ENCODE data around the gene NT5C3A. TPM values are rescaled to one million over a fixed set of nuclear protein-coding genes. Genes with fewer than 3 reads are reported as not detected.

The NT5C3A gene
- total and polyA plus RNA-seq, 8 donors = 1.2 to 98.0 (median 20.4) TPM

- WGBS, 5 donors = 0 to 1% (median 1%) methylated on average over 2 to 99 of the region's 100 CpGs
- Histone ChIP-seq H3K4me1 (peaks cover 20 to 46% (median 37%) of the 10 kb centered on the region in 4 donors), H3K27me3 (no peaks in the 10 kb centered on the region), H3K4me3 (peak within 1 kb of the TSS; percentile 99 to 100 (median 100)), H3K27ac (peak within 1 kb of the TSS; percentile 82 to 92 (median 87)), H3K36me3 (peaks cover 0 to 6% (median 0%) of the 10 kb centered on the region in 4 donors), H3K9me3 (no peaks in the 10 kb centered on the region)
- peak; percentile 72 to 94 for DNase-seq
- TF ChIP-seq POLR2AphosphoS5 (IDR thresholded peaks at IDR 0.05) (no peak), CTCF (IDR thresholded peaks at IDR 0.05) (peak in 4 of 7 experiments; percentile 10 to 79 (median 56)), EP300 (IDR thresholded peaks at IDR 0.05) (no peak)
- intact Hi-C loops (cut with DNase I; ENCODE audit: low total_unique reads) = no loop called here
These were observed 46.6 kb upstream of the NT5C3A start, which contains the start of gene RP9 for GRCh38 chr7:33109005-33109757. Gene RP9, minus strand, starts transcription at chr7:33109404. Its CDS starts 32 bp downstream, at chr7:33109372.

- Histone ChIP-seq H3K9me3 (no peaks in the 10 kb centered on the region), H3K27ac (peak overlapping the region; percentile 82 to 92 (median 87)), H3K36me3 (peaks cover 0 to 7% (median 1%) of the 10 kb centered on the region in 4 donors), H3K27me3 (no peaks in the 10 kb centered on the region), H3K4me3 (peak overlapping the region; percentile 99 to 100 (median 100)), H3K4me1 (peaks cover 20 to 46% (median 37%) of the 10 kb centered on the region in 4 donors)
- 0 to 1% (median 0%) methylated on average over 10 of the region's 10 CpGs for WGBS, 5 donors
- TF ChIP-seq POLR2A (IDR thresholded peaks at IDR 0.05) = no peak
- no peak for TF ChIP-seq POLR2AphosphoS5 (IDR thresholded peaks at IDR 0.05)
- no peak for TF ChIP-seq EP300 (IDR thresholded peaks at IDR 0.05)
- TF ChIP-seq CTCF (IDR thresholded peaks at IDR 0.05) = no peak
- intact Hi-C loops (cut with DNase I; ENCODE audit: low total_unique reads) = no loop called here
- peak in 1 of 2 donors; percentile 50 for DNase-seq
These were observed 46.0 kb upstream of the NT5C3A start for GRCh38 chr7:33108554-33109004.

GRCh38 chr7:33107136-33108066 is 44.8 kb upstream of the NT5C3A start:
- Histone ChIP-seq H3K27me3 (no peaks in the 10 kb centered on the region), H3K27ac (no peak overlapping the region), H3K36me3 (peaks cover 5 to 19% (median 13%) of the 10 kb centered on the region in 4 donors), H3K4me3 (peak overlapping the region; percentile 99 to 100 (median 100)), H3K9me3 (no peaks in the 10 kb centered on the region), H3K4me1 (peaks cover 20 to 46% (median 37%) of the 10 kb centered on the region in 4 donors)
- intact Hi-C loops (cut with DNase I; ENCODE audit: low total_unique reads) = no loop called here
- 44 to 49% (median 47%) methylated on average over 7 of the region's 7 CpGs for WGBS, 5 donors
- TF ChIP-seq POLR2A (IDR thresholded peaks at IDR 0.05) (no peak), POLR2AphosphoS5 (IDR thresholded peaks at IDR 0.05) (no peak), EP300 (IDR thresholded peaks at IDR 0.05) (no peak), CTCF (IDR thresholded peaks at IDR 0.05) (peak in 3 of 7 experiments; percentile 10 to 51 (median 17))
- peak; percentile 31 to 75 for DNase-seq

- H3K27ac ChIP-seq = no peak overlapping the region
- intact Hi-C loops (cut with DNase I; ENCODE audit: low total_unique reads) = no loop called here
- no peak for TF ChIP-seq POLR2A (IDR thresholded peaks at IDR 0.05)
- peaks cover 3 to 20% (median 13%) of the 10 kb centered on the region in 4 donors for H3K4me1 ChIP-seq
- H3K36me3 ChIP-seq = peaks cover 33 to 72% (median 67%) of the 10 kb centered on the region in 4 donors
- 86 to 93% (median 89%) methylated on average over 3 of the region's 3 CpGs for WGBS, 5 donors
- no peaks in the 10 kb centered on the region for H3K9me3 ChIP-seq
- H3K4me3 ChIP-seq = no peak overlapping the region
- DNase-seq = no peak
- no peaks in the 10 kb centered on the region for H3K27me3 ChIP-seq
These were observed 39.3 kb upstream of the NT5C3A start for GRCh38 chr7:33101906-33102305.

Data from stomach (tissue), 9 donors.